ENCODE results near the gene VWDE. TPM values are rescaled to one million over a fixed set of nuclear protein-coding genes. Genes with fewer than 3 reads are reported as not detected.
"Not testable (repeated sequence)": the region's sequence is repeated elsewhere in the genome, so short reads cannot be mapped to it uniquely, and the experiment has no call there.

VWDE gene
- total RNA-seq, 1 donor from 2014 or later = 0.77 TPM

GRCh38 chr7:12397671-12398070 is 6.0 kb downstream of the VWDE start:
- Mint-ChIP-seq H3K4me1 (ENCODE audit: low read depth, unreplicated experiment) (no peaks in the 10 kb centered on the region), H3K9me3 (ENCODE audit: unreplicated experiment) (peaks cover 8% of the 10 kb centered on the region), H3K27me3 (ENCODE audit: low read depth, unreplicated experiment) (peaks cover 3% of the 10 kb centered on the region), H3K4me3 (ENCODE audit: unreplicated experiment) (no peak overlapping the region), H3K27ac (ENCODE audit: unreplicated experiment) (no peak overlapping the region), H3K36me3 (ENCODE audit: low read depth, unreplicated experiment) (no peaks in the 10 kb centered on the region)
- no peak overlapping the region for H3K4me2 ChIP-seq (ENCODE audit: low read length)
- no peak overlapping the region for H3K27ac ChIP-seq (ENCODE audit: low read depth, low read length)
- H4K20me1 ChIP-seq (ENCODE audit: insufficient read depth, low read length) = no peaks in the 10 kb centered on the region
- H2AFZ ChIP-seq (ENCODE audit: low read depth, low read length) = no peak overlapping the region
- no peaks in the 10 kb centered on the region for H3K36me3 ChIP-seq (ENCODE audit: insufficient read depth, low read length)
- H3K9ac ChIP-seq (ENCODE audit: low read length) = no peak overlapping the region
- no peaks in the 10 kb centered on the region for H3K4me1 ChIP-seq (ENCODE audit: insufficient read depth, low read length)
- no peak for TF ChIP-seq EZH2 (IDR thresholded peaks at IDR 0.05; ENCODE audit: insufficient read depth, low read length)
- TF ChIP-seq, protein P1, sequence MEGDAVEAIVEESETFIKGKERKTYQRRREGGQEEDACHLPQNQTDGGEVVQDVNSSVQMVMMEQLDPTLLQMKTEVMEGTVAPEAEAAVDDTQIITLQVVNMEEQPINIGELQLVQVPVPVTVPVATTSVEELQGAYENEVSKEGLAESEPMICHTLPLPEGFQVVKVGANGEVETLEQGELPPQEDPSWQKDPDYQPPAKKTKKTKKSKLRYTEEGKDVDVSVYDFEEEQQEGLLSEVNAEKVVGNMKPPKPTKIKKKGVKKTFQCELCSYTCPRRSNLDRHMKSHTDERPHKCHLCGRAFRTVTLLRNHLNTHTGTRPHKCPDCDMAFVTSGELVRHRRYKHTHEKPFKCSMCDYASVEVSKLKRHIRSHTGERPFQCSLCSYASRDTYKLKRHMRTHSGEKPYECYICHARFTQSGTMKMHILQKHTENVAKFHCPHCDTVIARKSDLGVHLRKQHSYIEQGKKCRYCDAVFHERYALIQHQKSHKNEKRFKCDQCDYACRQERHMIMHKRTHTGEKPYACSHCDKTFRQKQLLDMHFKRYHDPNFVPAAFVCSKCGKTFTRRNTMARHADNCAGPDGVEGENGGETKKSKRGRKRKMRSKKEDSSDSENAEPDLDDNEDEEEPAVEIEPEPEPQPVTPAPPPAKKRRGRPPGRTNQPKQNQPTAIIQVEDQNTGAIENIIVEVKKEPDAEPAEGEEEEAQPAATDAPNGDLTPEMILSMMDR (IDR thresholded peaks at IDR 0.05; ENCODE audit: insufficient read depth, low read depth, low read length) = no peak
- H3K4me3 ChIP-seq (ENCODE audit: insufficient read depth, low read depth, low read length) = no peak overlapping the region
- FAIRE-seq (no peak), DNase-seq (ENCODE audit: low read depth) (no peak)
- H3K9me3 ChIP-seq (ENCODE audit: insufficient read depth, low read depth, low read length) = no peaks in the 10 kb centered on the region
- H3K27me3 ChIP-seq (ENCODE audit: insufficient read depth, low read length) = no peaks in the 10 kb centered on the region
- no peaks in the 10 kb centered on the region for H3K79me2 ChIP-seq (ENCODE audit: insufficient read depth, low read length)

GRCh38 chr7:12396670-12397069 is 7.0 kb downstream of the VWDE start:
- not testable (repeated sequence) for DNase-seq (ENCODE audit: low read depth); H3K4me2 ChIP-seq (ENCODE audit: low read length); H3K36me3 Mint-ChIP-seq (ENCODE audit: low read depth, unreplicated experiment); H3K4me1 ChIP-seq (ENCODE audit: insufficient read depth, low read length); H3K9me3 ChIP-seq (ENCODE audit: insufficient read depth, low read depth, low read length); H3K9ac ChIP-seq (ENCODE audit: low read length); H3K79me2 ChIP-seq (ENCODE audit: insufficient read depth, low read length); H3K4me3 ChIP-seq (ENCODE audit: insufficient read depth, low read depth, low read length); H3K36me3 ChIP-seq (ENCODE audit: insufficient read depth, low read length); H3K27ac ChIP-seq (ENCODE audit: low read depth, low read length); H3K4me3 Mint-ChIP-seq (ENCODE audit: unreplicated experiment); H3K4me1 Mint-ChIP-seq (ENCODE audit: low read depth, unreplicated experiment); H3K27me3 Mint-ChIP-seq (ENCODE audit: low read depth, unreplicated experiment); H2AFZ ChIP-seq (ENCODE audit: low read depth, low read length); H3K27me3 ChIP-seq (ENCODE audit: insufficient read depth, low read length); H4K20me1 ChIP-seq (ENCODE audit: insufficient read depth, low read length); H3K9me3 Mint-ChIP-seq (ENCODE audit: unreplicated experiment); FAIRE-seq; H3K27ac Mint-ChIP-seq (ENCODE audit: unreplicated experiment)

DNA sequence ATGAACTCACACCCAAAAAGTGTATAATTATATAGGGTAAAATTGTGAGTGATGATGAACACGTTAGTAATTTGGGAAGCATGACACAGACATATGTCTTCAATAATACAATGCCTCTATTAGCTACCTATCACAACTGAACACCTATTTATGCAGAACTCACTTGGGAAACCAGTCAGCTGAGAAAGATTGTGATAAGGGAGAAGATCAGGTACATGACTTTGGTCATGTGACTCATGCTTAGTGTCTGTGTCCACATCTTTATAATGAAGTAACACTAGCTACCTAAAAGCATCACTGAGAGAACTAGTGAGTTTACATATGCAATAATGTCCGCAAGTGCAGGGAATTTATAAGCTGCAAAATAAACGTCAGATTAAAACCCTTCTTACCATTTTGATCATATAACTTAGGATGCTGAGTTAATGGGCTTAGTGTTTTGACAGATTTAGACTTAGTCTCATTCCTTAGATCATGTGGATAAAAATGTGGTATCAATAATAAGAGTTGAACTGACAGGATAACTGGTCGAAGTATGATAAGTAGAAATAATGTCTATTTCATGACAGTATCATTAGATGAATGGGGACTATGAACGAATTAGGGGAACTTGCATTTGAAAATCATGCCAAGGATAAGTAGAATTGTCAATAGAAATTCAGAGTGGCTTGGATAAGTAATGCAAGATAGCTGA is 11.6 kb downstream of the VWDE start:
- FAIRE-seq (no peak), DNase-seq (ENCODE audit: low read depth) (no peak)
- Mint-ChIP-seq H3K27me3 (ENCODE audit: low read depth, unreplicated experiment) (no peaks in the 10 kb centered on the region), H3K4me3 (ENCODE audit: unreplicated experiment) (no peak overlapping the region), H3K9me3 (ENCODE audit: unreplicated experiment) (no peaks in the 10 kb centered on the region), H3K36me3 (ENCODE audit: low read depth, unreplicated experiment) (no peaks in the 10 kb centered on the region), H3K27ac (ENCODE audit: unreplicated experiment) (no peak overlapping the region), H3K4me1 (ENCODE audit: low read depth, unreplicated experiment) (no peaks in the 10 kb centered on the region)
- no peaks in the 10 kb centered on the region for H3K36me3 ChIP-seq (ENCODE audit: insufficient read depth, low read length)
- H3K4me3 ChIP-seq (ENCODE audit: insufficient read depth, low read depth, low read length) = no peak overlapping the region
- TF ChIP-seq, protein P1 (IDR thresholded peaks at IDR 0.05; ENCODE audit: insufficient read depth, low read depth, low read length) = no peak
- no peak for TF ChIP-seq EZH2 (IDR thresholded peaks at IDR 0.05; ENCODE audit: insufficient read depth, low read length)
- H3K4me2 ChIP-seq (ENCODE audit: low read length) = no peak overlapping the region
- no peaks in the 10 kb centered on the region for H3K27me3 ChIP-seq (ENCODE audit: insufficient read depth, low read length)
- no peaks in the 10 kb centered on the region for H3K79me2 ChIP-seq (ENCODE audit: insufficient read depth, low read length)
- H3K4me1 ChIP-seq (ENCODE audit: insufficient read depth, low read length) = no peaks in the 10 kb centered on the region
- no peak overlapping the region for H2AFZ ChIP-seq (ENCODE audit: low read depth, low read length)
- no peak overlapping the region for H3K27ac ChIP-seq (ENCODE audit: low read depth, low read length)
- H3K9me3 ChIP-seq (ENCODE audit: insufficient read depth, low read depth, low read length) = no peaks in the 10 kb centered on the region
- H4K20me1 ChIP-seq (ENCODE audit: insufficient read depth, low read length) = no peaks in the 10 kb centered on the region
- no peak overlapping the region for H3K9ac ChIP-seq (ENCODE audit: low read length)

Data from astrocyte (in vitro differentiated cells and primary cell).